Thymus (tissue), 11 donors: ENCODE data around the gene DPYSL4. TPM values are rescaled to one million over a fixed set of nuclear protein-coding genes. Genes with fewer than 3 reads are reported as not detected.

Experiments
- DNase-seq, 9 donors: peaks; one replicate each; pipeline ENCODE4 v3.0.0-alpha.2; 2013; ENCODE audit warnings: low spot score in 9 of 9, low read depth in 6 of 9, missing footprints in 1 of 9
- H3K27ac ChIP-seq, 2 donors: one replicate each; pipeline ENCODE4 v1.5.1; 2013; ENCODE audit warnings: control low read depth in 1 of 2, low read depth in 1 of 2, low read length in 1 of 2, mild to moderate bottlenecking in 1 of 2, moderate library complexity in 1 of 2
- H3K27me3 ChIP-seq, 2 donors: one replicate each; pipeline ENCODE4 v1.5.1; 2013; ENCODE audit warnings: low read length in 1 of 2; ENCODE audit not compliant: control insufficient read depth in 2 of 2, insufficient read depth in 1 of 2
- H3K36me3 ChIP-seq, 2 donors: one replicate each; pipeline ENCODE4 v1.5.1; 2013; ENCODE audit warnings: low read length in 1 of 2, mild to moderate bottlenecking in 1 of 2, moderate library complexity in 1 of 2; ENCODE audit not compliant: control insufficient read depth in 2 of 2, insufficient read depth in 2 of 2
- H3K4me1 ChIP-seq, 2 donors: one replicate each; pipeline ENCODE4 v1.5.1; 2013; ENCODE audit warnings: low read length in 2 of 2; ENCODE audit not compliant: control insufficient read depth in 2 of 2, insufficient read depth in 2 of 2
- H3K4me3 ChIP-seq, 2 donors: one replicate each; pipeline ENCODE4 v1.5.1; 2013; ENCODE audit warnings: low read length in 2 of 2, control low read depth in 1 of 2, mild to moderate bottlenecking in 1 of 2
- H3K9me3 ChIP-seq, 2 donors: one replicate each; pipeline ENCODE4 v1.5.1; 2013; ENCODE audit warnings: low read length in 1 of 2, mild to moderate bottlenecking in 1 of 2; ENCODE audit not compliant: control insufficient read depth in 2 of 2, insufficient read depth in 1 of 2
- WGBS: extraction: QIAGEN DNeasy Blood & Tissue Kit; methylation state at CpG from one replicate; pipeline ENCODE4 v1.1.7; 2013; 5-methylcytosine and 5-hydroxymethylcytosine counted together
- polyA plus RNA-seq: library from polyadenylated mRNA; stranded (reverse); fragments of 200-250 nt; gene quantifications from one replicate; pipeline ENCODE4 v1.2.3, GENCODE V29; 2013
- total RNA-seq: library from RNA; stranded (reverse); fragments of 120-200 nt; gene quantifications from one replicate; pipeline ENCODE4 v1.2.4, GENCODE V29; 2013
- donor health status: healthy.

The DPYSL4 gene
- total and polyA plus RNA-seq, 2 donors: 0.28 to 0.89 TPM

GRCh38 chr10:132239126-132240031 lies 52.6 kb downstream of the DPYSL4 start:
- DNase-seq: no peak
- H3K27ac ChIP-seq: no peak overlapping the region
- 96% methylated on average over 29 of the region's 29 CpGs for WGBS
- H3K36me3 ChIP-seq: no peaks in the 10 kb centered on the region
- no peaks in the 10 kb centered on the region for H3K4me1 ChIP-seq
- H3K27me3 ChIP-seq: no peaks in the 10 kb centered on the region
- H3K9me3 ChIP-seq: peaks cover 0 to 1% of the 10 kb centered on the region in 2 donors
- H3K4me3 ChIP-seq: no peak overlapping the region

GRCh38 chr10:132240156-132240555 lies 53.4 kb downstream of the DPYSL4 start:
- Histone ChIP-seq H3K36me3 (no peaks in the 10 kb centered on the region), H3K27ac (no peak overlapping the region), H3K4me3 (no peak overlapping the region), H3K27me3 (no peaks in the 10 kb centered on the region), H3K4me1 (no peaks in the 10 kb centered on the region), H3K9me3 (peaks cover 0 to 1% of the 10 kb centered on the region in 2 donors)
- WGBS: 92% methylated on average over 15 of the region's 15 CpGs
- DNase-seq: no peak

- 97% methylated on average over 16 of the region's 16 CpGs for WGBS
- no peak overlapping the region for H3K27ac ChIP-seq
- no peak for DNase-seq
- no peaks in the 10 kb centered on the region for H3K27me3 ChIP-seq
- H3K4me3 ChIP-seq: no peak overlapping the region
- H3K4me1 ChIP-seq: no peaks in the 10 kb centered on the region
- no peaks in the 10 kb centered on the region for H3K36me3 ChIP-seq
- peaks cover 0 to 1% of the 10 kb centered on the region in 2 donors for H3K9me3 ChIP-seq
These were observed 53.8 kb downstream of the DPYSL4 start for GRCh38 chr10:132240581-132240980.

GRCh38 chr10:132241086-132241485 lies 54.3 kb downstream of the DPYSL4 start:
- no peaks in the 10 kb centered on the region for H3K36me3 ChIP-seq
- no peak for DNase-seq
- H3K4me3 ChIP-seq: no peak overlapping the region
- WGBS: 94% methylated on average over 13 of the region's 13 CpGs
- H3K27ac ChIP-seq: no peak overlapping the region
- H3K27me3 ChIP-seq: no peaks in the 10 kb centered on the region
- peaks cover 0 to 1% of the 10 kb centered on the region in 2 donors for H3K9me3 ChIP-seq
- H3K4me1 ChIP-seq: no peaks in the 10 kb centered on the region

GRCh38 chr10:132241496-132241895 lies 54.7 kb downstream of the DPYSL4 start:
- H3K4me3 ChIP-seq: no peak overlapping the region
- H3K27me3 ChIP-seq: no peaks in the 10 kb centered on the region
- no peaks in the 10 kb centered on the region for H3K36me3 ChIP-seq
- peaks cover 0 to 1% of the 10 kb centered on the region in 2 donors for H3K9me3 ChIP-seq
- no peaks in the 10 kb centered on the region for H3K4me1 ChIP-seq
- WGBS: 93% methylated on average over 15 of the region's 15 CpGs
- no peak overlapping the region for H3K27ac ChIP-seq
- DNase-seq: no peak

GRCh38 chr10:132242103-132242840 lies 55.5 kb downstream of the DPYSL4 start:
- WGBS: 92% methylated on average over 23 of the region's 23 CpGs
- DNase-seq: no peak
- no peaks in the 10 kb centered on the region for H3K36me3 ChIP-seq
- no peak overlapping the region for H3K4me3 ChIP-seq
- H3K27me3 ChIP-seq: no peaks in the 10 kb centered on the region
- H3K4me1 ChIP-seq: no peaks in the 10 kb centered on the region
- peaks cover 0 to 1% of the 10 kb centered on the region in 2 donors for H3K9me3 ChIP-seq
- H3K27ac ChIP-seq: no peak overlapping the region

- H3K4me1 ChIP-seq: no peaks in the 10 kb centered on the region
- H3K9me3 ChIP-seq: peaks cover 0 to 1% of the 10 kb centered on the region in 2 donors
- H3K27me3 ChIP-seq: no peaks in the 10 kb centered on the region
- no peaks in the 10 kb centered on the region for H3K36me3 ChIP-seq
- no peak overlapping the region for H3K4me3 ChIP-seq
- no peak for DNase-seq
- WGBS: 97% methylated on average over 12 of the region's 12 CpGs
- H3K27ac ChIP-seq: no peak overlapping the region
These were observed 56.4 kb downstream of the DPYSL4 start for GRCh38 chr10:132243141-132243540.

GRCh38 chr10:132243626-132244025 lies 56.9 kb downstream of the DPYSL4 start:
- no peaks in the 10 kb centered on the region for H3K27me3 ChIP-seq
- peaks cover 0 to 1% of the 10 kb centered on the region in 2 donors for H3K9me3 ChIP-seq
- no peak overlapping the region for H3K27ac ChIP-seq
- H3K4me1 ChIP-seq: peaks cover 0 to 4% of the 10 kb centered on the region in 2 donors
- no peak overlapping the region for H3K4me3 ChIP-seq
- 97% methylated on average over 11 of the region's 11 CpGs for WGBS
- no peak for DNase-seq
- H3K36me3 ChIP-seq: no peaks in the 10 kb centered on the region

- Histone ChIP-seq H3K9me3 (peaks cover 0 to 1% of the 10 kb centered on the region in 2 donors), H3K4me1 (peaks cover 0 to 6% of the 10 kb centered on the region in 2 donors), H3K36me3 (no peaks in the 10 kb centered on the region), H3K4me3 (no peak overlapping the region), H3K27ac (no peak overlapping the region), H3K27me3 (no peaks in the 10 kb centered on the region)
- no peak for DNase-seq
- WGBS: 97% methylated on average over 14 of the region's 14 CpGs
These were observed 58.3 kb downstream of the DPYSL4 start for GRCh38 chr10:132245056-132245455.
